ENCODE results near the gene AGAP5.
"Not testable (repeated sequence)": the region's sequence is repeated elsewhere in the genome, so short reads cannot be mapped to it uniquely, and the experiment has no call there.

Gene AGAP5

GRCh38 chr10:73711683-73712082 is 13.8 kb upstream of the AGAP5 start:
- not testable (repeated sequence) for H3K27ac ChIP-seq, H4K20me1 ChIP-seq, H3K9me3 ChIP-seq, H3K9ac ChIP-seq, H3K27me3 ChIP-seq, H3K4me1 ChIP-seq, H3K4me3 ChIP-seq, H3K4me2 ChIP-seq
- H3K36me3 ChIP-seq = peaks cover 33% of the 10 kb centered on the region

- not testable (repeated sequence) for H4K20me1 ChIP-seq
Observed at GRCh38 chr10:73708122-73708521, 10.2 kb upstream of the AGAP5 start.

GRCh38 chr10:73707628-73708027 is 9.7 kb upstream of the AGAP5 start:
- H3K27ac ChIP-seq, H3K4me3 ChIP-seq, H4K20me1 ChIP-seq: not testable (repeated sequence)

More at GRCh38 chr10:73708122-73708521, 10.2 kb upstream of the AGAP5 start:
- H3K9me3 ChIP-seq, H3K27me3 ChIP-seq, H3K4me1 ChIP-seq, H3K4me2 ChIP-seq, H3K27ac ChIP-seq, H3K9ac ChIP-seq, H3K4me3 ChIP-seq: not testable (repeated sequence)
- H3K36me3 ChIP-seq = peaks cover 22% of the 10 kb centered on the region; the same call in 1 of the 2 replicates

GRCh38 chr10:73706488-73706887 is 8.6 kb upstream of the AGAP5 start:
- H3K9me3 ChIP-seq, H4K20me1 ChIP-seq, H3K4me3 ChIP-seq, H3K4me2 ChIP-seq, H3K27me3 ChIP-seq, H3K27ac ChIP-seq, H3K4me1 ChIP-seq, H3K9ac ChIP-seq: not testable (repeated sequence)
- peaks cover 11% of the 10 kb centered on the region; the same call in 1 of the 2 replicates for H3K36me3 ChIP-seq

More at GRCh38 chr10:73707628-73708027, 9.7 kb upstream of the AGAP5 start:
- not testable (repeated sequence) for H3K4me1 ChIP-seq, H3K27me3 ChIP-seq, H3K9me3 ChIP-seq, H3K4me2 ChIP-seq, H3K9ac ChIP-seq
- peaks cover 18% of the 10 kb centered on the region; the same call in 1 of the 2 replicates for H3K36me3 ChIP-seq

- H3K4me2 ChIP-seq, H3K27me3 ChIP-seq, H3K27ac ChIP-seq, H3K4me1 ChIP-seq, H3K9ac ChIP-seq, H3K4me3 ChIP-seq, H4K20me1 ChIP-seq, H3K9me3 ChIP-seq: not testable (repeated sequence)
- peaks cover 11% of the 10 kb centered on the region; the same call in 1 of the 2 replicates for H3K36me3 ChIP-seq
Observed at GRCh38 chr10:73705506-73706072, 7.7 kb upstream of the AGAP5 start.

GRCh38 chr10:73703924-73704323 is 6.0 kb upstream of the AGAP5 start:
- not testable (repeated sequence) for H3K4me1 ChIP-seq, H3K4me3 ChIP-seq, H3K9ac ChIP-seq, H3K4me2 ChIP-seq, H3K9me3 ChIP-seq, H4K20me1 ChIP-seq, H3K27me3 ChIP-seq, H3K27ac ChIP-seq, H3K36me3 ChIP-seq

- H3K36me3 ChIP-seq, H3K4me1 ChIP-seq, H4K20me1 ChIP-seq, H3K4me2 ChIP-seq, H3K27me3 ChIP-seq, H3K4me3 ChIP-seq, H3K9ac ChIP-seq, H3K9me3 ChIP-seq, H3K27ac ChIP-seq: not testable (repeated sequence)
Observed at GRCh38 chr10:73698819-73699218, 910 bp upstream of the AGAP5 start.

GRCh38 chr10:73695302-73695701 is 2.6 kb downstream of the AGAP5 start:
- not testable (repeated sequence) for H4K20me1 ChIP-seq, H3K9me3 ChIP-seq, H3K27ac ChIP-seq, H3K27me3 ChIP-seq, H3K4me2 ChIP-seq, H3K4me3 ChIP-seq, H3K4me1 ChIP-seq, H3K9ac ChIP-seq, H3K36me3 ChIP-seq

- not testable (repeated sequence) for H4K20me1 ChIP-seq, H3K9me3 ChIP-seq, H3K9ac ChIP-seq, H3K4me2 ChIP-seq, H3K4me1 ChIP-seq, H3K4me3 ChIP-seq, H3K27ac ChIP-seq, H3K36me3 ChIP-seq, H3K27me3 ChIP-seq
Observed at GRCh38 chr10:73690755-73691154, 7.2 kb downstream of the AGAP5 start.

- H3K27me3 ChIP-seq, H3K36me3 ChIP-seq, H4K20me1 ChIP-seq, H3K4me2 ChIP-seq, H3K4me3 ChIP-seq, H3K27ac ChIP-seq, H3K4me1 ChIP-seq, H3K9me3 ChIP-seq, H3K9ac ChIP-seq: not testable (repeated sequence)
Observed at GRCh38 chr10:73689596-73689995, 8.3 kb downstream of the AGAP5 start.

- H3K4me3 ChIP-seq, H3K27ac ChIP-seq, H3K9me3 ChIP-seq, H3K36me3 ChIP-seq, H3K4me1 ChIP-seq, H3K27me3 ChIP-seq, H4K20me1 ChIP-seq, H3K4me2 ChIP-seq, H3K9ac ChIP-seq: not testable (repeated sequence)
Observed at GRCh38 chr10:73687641-73688040, 10.3 kb downstream of the AGAP5 start.

GRCh38 chr10:73674546-73674945 is 23.4 kb downstream of the AGAP5 start:
- not testable (repeated sequence) for H3K27ac ChIP-seq, H3K9ac ChIP-seq

GRCh38 chr10:73668378-73668777 is 29.5 kb downstream of the AGAP5 start:
- H3K27ac ChIP-seq, H3K9me3 ChIP-seq, H3K36me3 ChIP-seq, H3K4me3 ChIP-seq, H4K20me1 ChIP-seq, H3K9ac ChIP-seq, H3K4me2 ChIP-seq, H3K4me1 ChIP-seq, H3K27me3 ChIP-seq: not testable (repeated sequence)

More at GRCh38 chr10:73674546-73674945, 23.4 kb downstream of the AGAP5 start:
- H3K27me3 ChIP-seq, H3K9me3 ChIP-seq, H4K20me1 ChIP-seq, H3K4me1 ChIP-seq, H3K36me3 ChIP-seq, H3K4me3 ChIP-seq, H3K4me2 ChIP-seq: not testable (repeated sequence)

- H3K4me3 ChIP-seq, H3K36me3 ChIP-seq, H3K27me3 ChIP-seq, H3K4me2 ChIP-seq, H3K9me3 ChIP-seq, H3K27ac ChIP-seq, H3K9ac ChIP-seq, H4K20me1 ChIP-seq: not testable (repeated sequence)
- peaks cover 11% of the 10 kb centered on the region for H3K4me1 ChIP-seq
Observed at GRCh38 chr10:73666153-73666809, 31.6 kb downstream of the AGAP5 start.

- H3K9ac ChIP-seq, H3K27me3 ChIP-seq, H4K20me1 ChIP-seq, H3K4me2 ChIP-seq, H3K4me3 ChIP-seq, H3K9me3 ChIP-seq, H3K27ac ChIP-seq, H3K36me3 ChIP-seq: not testable (repeated sequence)
- peaks cover 17% of the 10 kb centered on the region for H3K4me1 ChIP-seq
Observed at GRCh38 chr10:73665581-73665980, 32.3 kb downstream of the AGAP5 start.

Data from BLaER1 (cell line).